Muscle of leg (tissue), 16 donors: ENCODE results near the gene MFSD11. TPM values are rescaled to one million over a fixed set of nuclear protein-coding genes. Genes with fewer than 3 reads are reported as not detected.

Source experiments
- DNase-seq: peaks from one replicate; pipeline ENCODE4 v3.0.0; 2013
- H3K27ac ChIP-seq: one replicate; pipeline ENCODE4 v1.5.1; 2013; ENCODE audit warnings: mild to moderate bottlenecking, low read length, control low read depth
- H3K27me3 ChIP-seq: one replicate; pipeline ENCODE4 v1.6.1; 2013; ENCODE audit warnings: low read length; ENCODE audit not compliant: control insufficient read depth, insufficient read depth
- H3K36me3 ChIP-seq: one replicate; pipeline ENCODE4 v1.6.1; 2013; ENCODE audit warnings: low read length; ENCODE audit not compliant: control insufficient read depth, insufficient read depth
- H3K4me1 ChIP-seq: one replicate; pipeline ENCODE4 v1.6.1; 2013; ENCODE audit warnings: low read length; ENCODE audit not compliant: control insufficient read depth, insufficient read depth
- H3K4me3 ChIP-seq: one replicate; pipeline ENCODE4 v1.5.1; 2013; ENCODE audit warnings: low read length, control low read depth
- H3K9me3 ChIP-seq: replicated peaks from 2 replicates; pipeline ENCODE4 v1.6.1; 2013; ENCODE audit warnings: low read depth, low read length; ENCODE audit not compliant: control insufficient read depth
- WGBS: methylation state at CpG from one replicate; pipeline ENCODE4 v1.1.5; 2013; ENCODE audit warnings: missing lambda C conversion rate; ENCODE audit not compliant: insufficient coverage; 5-methylcytosine and 5-hydroxymethylcytosine counted together
- long read RNA-seq, 11 donors: transcript quantifications; one replicate each; lab custom pipeline, GENCODE V29; 2026
- polyA plus RNA-seq, 8 donors: library from polyadenylated mRNA; unstranded; fragments of 120-200 nt; gene quantifications; one replicate each; pipeline versions ENCODE4 v1.2.1 to v1.2.3, GENCODE V29; 2013; ENCODE audit warnings: inconsistent platforms in 1 of 8, low replicate concordance in 1 of 8; ENCODE audit not compliant: insufficient read length in 8 of 8, insufficient read depth in 1 of 8
- total RNA-seq: library from RNA; stranded (reverse); fragments of 120-200 nt; gene quantifications from one replicate; pipeline ENCODE4 v1.2.4, GENCODE V29; 2013

The MFSD11 gene
- total RNA-seq = 38.6 TPM
- 10 to 100 TPM; 28.0 to 36.4 (median 31.7) TPM for polyA plus RNA-seq
- long read RNA-seq, donor 1, partial matches to known transcripts = 0 of 3 reads
- long read RNA-seq, donor 1, other reads (novel, unspliced or antisense) = 0 of 3 reads
- long read RNA-seq, donor 2 = 0 reads
- long read RNA-seq, donor 3, partial matches to known transcripts = 0 of 5 reads
- long read RNA-seq, donor 3, other reads (novel, unspliced or antisense) = 0 of 5 reads
- long read RNA-seq, donor 4, partial matches to known transcripts = 0 of 3 reads
- long read RNA-seq, donor 4, other reads (novel, unspliced or antisense) = 0 of 3 reads
- long read RNA-seq, donor 5, transcript MFSD11-211 (13 exons, 3,612 nt) = major isoform, 6 of 16 reads
- long read RNA-seq, donor 5, partial matches to known transcripts = 0 of 16 reads
- long read RNA-seq, donor 5, other reads (novel, unspliced or antisense) = 0 of 16 reads
- long read RNA-seq, donor 6, partial matches to known transcripts = 0 of 7 reads
- long read RNA-seq, donor 6, other reads (novel, unspliced or antisense) = 0 of 7 reads
- long read RNA-seq, donor 7, partial matches to known transcripts = 0 of 4 reads
- long read RNA-seq, donor 7, other reads (novel, unspliced or antisense) = 0 of 4 reads
- long read RNA-seq, donor 8, partial matches to known transcripts = 0 of 2 reads
- long read RNA-seq, donor 8, other reads (novel, unspliced or antisense) = 0 of 2 reads
- long read RNA-seq, donor 9, partial matches to known transcripts = 0 of 4 reads
- long read RNA-seq, donor 9, other reads (novel, unspliced or antisense) = 0 of 4 reads
- long read RNA-seq, donor 10, partial matches to known transcripts = 0 of 10 reads
- long read RNA-seq, donor 10, other reads (novel, unspliced or antisense) = 0 of 10 reads
- long read RNA-seq, donor 11, partial matches to known transcripts = 0 of 6 reads
- long read RNA-seq, donor 11, other reads (novel, unspliced or antisense) = 0 of 6 reads

DNA sequence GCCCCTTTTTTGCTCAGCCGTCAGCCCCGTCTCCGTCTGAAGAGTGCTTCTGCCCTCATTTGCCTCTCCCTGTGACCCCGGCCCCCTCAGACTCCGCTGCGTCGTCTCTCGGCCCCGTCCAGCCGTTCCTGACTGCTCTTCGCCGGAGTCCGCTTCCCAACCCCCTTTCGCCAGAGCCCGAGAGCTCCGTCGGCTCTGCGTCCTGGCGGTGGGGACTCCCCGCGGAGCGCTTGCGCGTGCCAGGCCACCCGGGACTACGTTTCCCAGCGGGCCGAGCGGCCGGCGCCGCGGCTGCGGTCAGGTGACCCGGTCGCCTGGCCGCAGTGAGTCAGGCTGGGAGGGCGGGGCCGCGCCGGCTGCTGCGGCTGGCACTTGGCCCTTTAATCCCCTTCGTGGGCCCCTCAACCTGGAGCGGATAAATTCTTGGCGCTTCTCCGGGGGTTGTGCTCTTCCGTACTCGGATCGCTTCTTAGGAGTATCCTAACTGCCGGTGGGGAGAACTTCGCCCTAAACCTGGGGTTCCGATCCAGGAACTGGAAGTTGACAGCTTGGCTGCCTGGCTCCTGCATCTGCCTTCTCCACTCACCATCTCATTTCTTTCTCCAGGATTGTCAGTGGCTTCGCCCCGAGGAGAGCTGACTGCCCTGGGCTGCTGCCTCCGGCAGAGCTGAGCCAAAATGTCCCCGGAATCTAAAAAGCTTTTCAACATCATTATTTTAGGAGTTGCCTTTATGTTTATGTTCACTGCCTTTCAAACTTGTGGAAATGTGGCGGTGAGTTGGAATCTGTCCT lies at the start of gene MFSD11:
Gene MFSD11 (plus strand): TSS at position 444 of the 792 bp plus-strand sequence. CDS start 234 bp downstream, at position 678.
- Histone ChIP-seq H3K27me3 (no peaks in the 10 kb centered on the region), H3K27ac (peak within 1 kb of the TSS; percentile 100), H3K36me3 (peaks cover 33% of the 10 kb centered on the region), H3K9me3 (no peaks in the 10 kb centered on the region), H3K4me1 (peaks cover 10% of the 10 kb centered on the region), H3K4me3 (peak within 1 kb of the TSS; percentile 95)
- DNase-seq = peak; percentile 98
- under 1% methylated on average over 51 of the region's 57 CpGs for WGBS

DNA sequence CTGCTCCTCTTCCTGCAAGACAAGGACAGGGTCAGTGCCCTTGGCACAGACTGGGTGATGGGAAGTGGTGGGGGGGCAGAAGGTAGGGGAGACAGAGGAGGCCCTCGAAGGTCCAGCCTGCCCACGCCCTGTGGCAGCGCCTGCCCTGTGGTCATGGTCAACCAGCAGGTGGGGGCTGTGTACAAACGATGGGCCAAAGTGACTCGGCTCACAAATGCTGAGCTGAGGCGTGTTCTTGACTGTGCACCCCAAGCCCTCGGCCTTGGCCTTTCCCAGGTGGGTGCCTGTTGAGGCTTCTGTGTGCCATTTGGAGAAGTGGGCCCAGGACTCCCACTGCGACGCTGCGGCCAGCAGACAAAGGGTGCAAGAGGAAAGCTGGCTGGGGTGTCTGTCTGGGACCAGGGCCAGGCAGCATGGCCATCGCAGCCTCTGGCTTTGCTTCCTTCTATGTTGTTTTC lies 49.7 kb upstream of the MFSD11 start:
- DNase-seq = no peak
- Histone ChIP-seq H3K9me3 (no peaks in the 10 kb centered on the region), H3K27me3 (no peaks in the 10 kb centered on the region), H3K36me3 (peaks cover 22% of the 10 kb centered on the region), H3K4me3 (no peak overlapping the region), H3K4me1 (peaks cover 68% of the 10 kb centered on the region), H3K27ac (peak overlapping the region; percentile 94)
- 59% methylated on average over 9 of the region's 11 CpGs for WGBS

DNA sequence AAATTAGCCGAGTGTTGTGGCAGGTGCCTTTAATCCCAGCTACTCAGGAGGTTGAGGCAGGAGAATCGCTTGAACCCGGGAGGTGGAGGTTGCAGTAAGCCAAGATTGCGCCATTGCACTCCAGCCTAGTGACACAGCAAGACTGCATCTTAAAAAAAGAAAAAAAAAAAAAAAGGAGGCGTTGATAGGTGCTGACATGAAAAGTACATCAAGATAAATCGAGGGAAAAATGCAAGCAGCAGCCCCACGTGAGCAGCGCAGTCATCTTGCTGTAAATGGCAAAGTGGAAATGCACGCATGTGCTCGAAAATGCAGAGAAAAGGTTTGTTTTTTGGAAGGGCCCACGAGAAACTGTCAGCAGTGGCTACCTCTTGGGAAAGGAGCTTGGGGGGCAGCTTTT lies 48.1 kb upstream of the MFSD11 start:
- WGBS = 89% methylated on average over 9 of the region's 11 CpGs
- Histone ChIP-seq H3K4me1 (peaks cover 51% of the 10 kb centered on the region), H3K27ac (no peak overlapping the region), H3K4me3 (no peak overlapping the region), H3K27me3 (no peaks in the 10 kb centered on the region), H3K36me3 (peaks cover 14% of the 10 kb centered on the region), H3K9me3 (no peaks in the 10 kb centered on the region)
- no peak for DNase-seq

DNA sequence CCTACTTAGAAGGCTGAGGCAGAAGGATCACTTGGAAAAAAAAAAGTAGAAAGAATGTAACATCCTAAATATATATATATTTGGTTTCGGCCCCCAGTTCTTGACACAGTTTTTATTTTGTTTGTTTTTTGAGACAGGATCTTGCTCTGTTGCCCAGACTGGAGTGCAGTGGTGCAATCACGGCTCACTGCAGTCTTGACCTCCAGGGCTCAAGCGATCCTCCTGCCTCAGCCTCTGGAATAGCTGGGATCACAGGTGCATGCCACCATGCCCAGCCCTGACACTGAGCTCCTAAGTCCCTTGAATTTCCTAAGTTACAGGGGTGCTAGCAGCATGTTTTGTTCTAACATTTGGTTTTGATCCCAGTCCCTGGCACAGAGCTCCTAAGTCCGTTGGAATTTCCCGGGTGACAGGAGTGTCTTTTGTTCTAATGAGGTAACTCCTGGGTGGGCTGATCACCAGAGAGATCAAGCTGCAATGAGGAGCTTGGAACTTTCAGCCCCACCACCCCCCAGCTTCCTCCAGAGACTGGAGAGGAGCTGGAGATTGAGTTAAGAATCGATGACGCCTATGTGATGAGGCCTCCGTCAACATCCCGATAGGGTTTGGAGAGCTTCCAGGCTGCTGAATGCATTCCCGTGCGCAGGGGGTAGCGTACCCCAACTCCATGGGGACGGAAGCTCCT lies 47.2 kb upstream of the MFSD11 start:
- peaks cover 14% of the 10 kb centered on the region for H3K36me3 ChIP-seq
- no peak overlapping the region for H3K27ac ChIP-seq
- H3K9me3 ChIP-seq = no peaks in the 10 kb centered on the region
- H3K4me3 ChIP-seq = no peak overlapping the region
- H3K27me3 ChIP-seq = no peaks in the 10 kb centered on the region
- no peak for DNase-seq
- peaks cover 48% of the 10 kb centered on the region for H3K4me1 ChIP-seq
- 36% methylated on average over 7 of the region's 13 CpGs for WGBS

DNA sequence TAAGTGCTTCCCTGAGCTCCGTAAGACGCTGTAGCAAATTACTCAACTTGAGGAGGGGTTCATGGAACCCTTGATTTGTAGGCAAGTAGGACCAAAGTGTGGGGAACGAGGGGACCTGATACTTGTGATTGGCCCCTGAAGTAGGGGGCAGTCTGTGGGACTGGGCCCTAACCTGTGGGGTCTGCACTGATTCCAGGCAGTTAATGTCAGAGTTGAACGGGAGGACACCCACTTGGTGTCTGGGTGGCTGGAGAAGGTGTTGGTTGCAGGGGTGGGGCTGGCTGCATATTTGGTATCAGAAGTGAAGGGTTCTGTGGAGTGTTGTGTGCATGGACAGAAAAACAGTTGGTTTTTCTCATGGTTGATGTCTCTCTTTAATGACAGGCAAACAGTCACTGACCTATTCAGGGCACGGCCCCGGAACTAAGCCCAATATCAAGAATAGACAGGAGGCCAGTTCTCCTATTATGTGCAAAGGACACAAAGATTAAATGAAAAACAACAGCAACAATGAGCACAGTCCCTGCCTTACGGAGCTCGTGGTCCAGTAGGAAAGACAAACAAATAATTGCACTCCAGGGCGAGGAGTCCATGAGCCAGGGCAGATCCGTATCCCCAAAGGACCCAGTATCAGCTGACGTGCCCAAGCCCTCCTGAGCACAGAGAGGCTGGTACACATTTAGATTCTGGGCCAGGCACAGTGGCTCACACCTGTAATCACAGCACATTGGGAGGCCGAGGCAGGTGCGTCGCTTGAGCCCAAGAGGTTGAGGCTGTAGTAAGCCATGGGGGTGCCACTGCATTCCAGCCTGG lies 46.3 kb upstream of the MFSD11 start:
- Histone ChIP-seq H3K27ac (no peak overlapping the region), H3K9me3 (no peaks in the 10 kb centered on the region), H3K4me1 (peaks cover 43% of the 10 kb centered on the region), H3K36me3 (peaks cover 13% of the 10 kb centered on the region), H3K27me3 (no peaks in the 10 kb centered on the region), H3K4me3 (no peak overlapping the region)
- WGBS = 91% methylated on average over 12 of the region's 14 CpGs
- no peak for DNase-seq

DNA sequence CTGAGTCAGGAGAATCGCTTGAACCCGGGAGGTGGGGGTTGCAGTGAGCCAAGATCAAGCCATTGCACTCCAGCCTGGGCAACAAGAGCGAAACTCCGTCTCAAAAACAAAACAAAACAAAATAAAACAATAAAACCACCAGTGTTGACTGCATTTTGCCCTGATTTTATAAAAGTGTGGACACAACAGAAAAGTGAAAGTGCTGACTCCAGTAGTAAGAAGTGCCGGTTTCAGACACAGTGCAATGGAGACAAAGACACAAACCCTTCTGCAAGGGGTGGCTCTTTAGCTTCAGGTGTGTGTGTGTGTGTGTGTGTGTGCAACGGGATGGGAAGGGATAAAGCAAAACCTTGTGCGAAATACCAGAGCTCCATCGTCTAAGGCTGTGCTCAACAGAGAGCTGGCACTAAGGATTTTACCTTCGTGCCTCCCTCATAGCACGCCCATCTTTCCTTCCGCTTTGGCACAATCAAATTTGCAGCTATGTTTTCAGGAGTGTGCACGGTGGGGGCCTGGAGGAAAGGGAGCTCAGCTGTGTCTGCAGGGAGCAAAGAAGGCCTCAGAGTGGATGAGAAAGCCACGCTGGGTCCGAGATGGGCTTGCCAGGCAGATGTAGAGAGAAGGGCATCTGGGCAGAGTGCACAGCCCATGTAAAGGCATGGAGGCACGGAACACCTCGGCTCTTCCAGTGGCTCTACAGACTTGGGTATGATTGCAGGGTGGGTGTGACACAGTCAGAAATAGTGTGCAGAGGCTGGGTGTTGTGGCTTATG lies 42.7 kb upstream of the MFSD11 start:
- no peak overlapping the region for H3K27ac ChIP-seq
- no peaks in the 10 kb centered on the region for H3K9me3 ChIP-seq
- H3K27me3 ChIP-seq = no peaks in the 10 kb centered on the region
- peaks cover 5% of the 10 kb centered on the region for H3K36me3 ChIP-seq
- peaks cover 42% of the 10 kb centered on the region for H3K4me1 ChIP-seq
- DNase-seq = no peak
- H3K4me3 ChIP-seq = no peak overlapping the region
- 65% methylated on average over 9 of the region's 16 CpGs for WGBS

DNA sequence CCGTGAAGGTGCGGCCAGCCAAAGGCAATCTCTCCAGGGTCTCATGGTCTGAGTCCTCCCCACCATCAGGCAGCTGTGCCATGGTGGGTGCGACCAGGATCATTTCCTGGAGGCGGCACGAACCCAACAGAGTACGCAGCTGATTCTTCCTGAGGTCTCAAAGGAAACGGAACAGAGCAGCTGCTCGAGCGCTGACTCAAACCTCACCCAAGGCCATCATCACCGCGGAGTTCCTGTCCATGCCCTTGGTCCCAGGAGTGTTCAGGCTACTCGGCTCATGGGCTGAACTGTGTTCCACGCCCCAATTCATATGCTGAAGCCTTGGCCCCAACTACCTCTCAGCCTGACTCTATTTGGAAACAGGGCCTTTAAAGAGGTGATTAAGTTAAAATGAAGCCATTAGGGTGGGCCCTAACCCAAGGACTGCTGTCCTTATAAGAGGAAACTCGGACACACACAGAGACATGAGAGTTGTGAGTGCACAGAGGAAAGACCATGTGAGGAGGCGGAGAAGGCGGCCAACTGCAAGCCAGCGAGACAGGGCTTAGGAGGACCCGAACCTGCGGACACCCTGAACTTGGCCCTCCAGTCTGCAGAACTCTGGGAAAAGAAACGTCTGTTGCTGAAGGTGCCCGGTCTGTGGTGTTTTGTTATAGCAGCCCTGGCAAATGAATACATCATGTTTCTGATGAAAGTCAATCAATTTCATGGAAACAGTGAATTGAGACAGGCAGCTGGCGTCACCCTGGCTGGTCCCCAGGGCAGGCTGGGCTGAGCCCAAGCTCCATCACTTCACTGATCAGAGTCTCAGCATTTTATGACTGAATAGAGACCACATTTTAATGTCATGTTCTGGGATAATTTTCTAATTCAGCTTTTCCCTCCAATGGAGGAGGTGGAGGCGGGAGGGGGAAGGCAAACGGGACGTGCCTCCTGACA lies 40.9 kb upstream of the MFSD11 start:
- Histone ChIP-seq H3K27me3 (no peaks in the 10 kb centered on the region), H3K4me1 (peaks cover 58% of the 10 kb centered on the region), H3K36me3 (peaks cover 5% of the 10 kb centered on the region), H3K27ac (peak overlapping the region; percentile 50), H3K9me3 (no peaks in the 10 kb centered on the region), H3K4me3 (no peak overlapping the region)
- 57% methylated on average over 17 of the region's 25 CpGs for WGBS
- peak; percentile 71 for DNase-seq
